ENCODE results near the gene CRBN. TPM values are rescaled to one million over a fixed set of nuclear protein-coding genes. Genes with fewer than 3 reads are reported as not detected.

The CRBN gene
- total and polyA plus RNA-seq, 9 of the 15 experiments (the other 6 are each of a cell fraction or from before 2014, with no cell fraction given): 40.8 to 331 (median 57.4) TPM

DNA sequence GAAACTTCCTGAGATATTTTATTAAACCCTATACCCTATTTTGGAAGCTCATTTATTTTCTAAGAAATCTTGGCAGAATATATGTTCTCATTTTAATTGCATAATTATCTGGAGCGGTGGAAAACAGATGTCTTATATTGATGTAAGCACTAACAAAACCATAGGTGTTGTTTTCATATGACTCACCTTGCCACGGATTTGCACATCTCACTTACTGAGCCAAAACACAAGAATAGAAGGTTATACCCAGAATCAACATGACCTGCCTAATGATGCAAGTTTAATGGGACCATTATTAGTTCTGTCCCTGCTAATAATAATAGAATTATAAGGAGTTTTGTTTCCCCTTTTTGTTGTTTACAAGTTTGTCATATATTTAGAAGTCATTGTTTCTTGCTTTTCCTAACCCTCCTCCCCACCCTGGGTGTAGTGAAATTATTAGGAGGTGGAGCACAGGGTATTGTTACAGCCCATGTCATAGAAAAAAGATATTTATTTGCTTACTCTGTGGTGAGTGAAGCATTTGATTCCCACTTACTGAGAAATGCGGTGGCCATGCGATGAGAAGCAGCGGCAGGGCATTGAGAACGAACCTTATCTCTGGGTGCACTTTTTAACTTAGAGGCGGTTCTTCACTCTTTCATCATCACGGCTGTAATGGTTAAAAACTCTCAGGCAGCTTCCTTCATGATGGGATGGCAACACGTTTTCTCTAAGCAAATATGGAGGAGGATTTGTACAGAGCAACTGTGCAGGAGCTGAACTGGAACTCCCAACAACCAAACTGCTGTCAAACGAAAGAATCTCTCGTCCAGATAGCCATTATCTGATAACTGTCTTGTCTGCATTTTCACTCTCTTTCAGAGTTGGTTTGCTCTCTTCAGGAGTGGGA is 69.8 kb downstream of the CRBN start (continued):
- TF ChIP-seq, protein P1, sequence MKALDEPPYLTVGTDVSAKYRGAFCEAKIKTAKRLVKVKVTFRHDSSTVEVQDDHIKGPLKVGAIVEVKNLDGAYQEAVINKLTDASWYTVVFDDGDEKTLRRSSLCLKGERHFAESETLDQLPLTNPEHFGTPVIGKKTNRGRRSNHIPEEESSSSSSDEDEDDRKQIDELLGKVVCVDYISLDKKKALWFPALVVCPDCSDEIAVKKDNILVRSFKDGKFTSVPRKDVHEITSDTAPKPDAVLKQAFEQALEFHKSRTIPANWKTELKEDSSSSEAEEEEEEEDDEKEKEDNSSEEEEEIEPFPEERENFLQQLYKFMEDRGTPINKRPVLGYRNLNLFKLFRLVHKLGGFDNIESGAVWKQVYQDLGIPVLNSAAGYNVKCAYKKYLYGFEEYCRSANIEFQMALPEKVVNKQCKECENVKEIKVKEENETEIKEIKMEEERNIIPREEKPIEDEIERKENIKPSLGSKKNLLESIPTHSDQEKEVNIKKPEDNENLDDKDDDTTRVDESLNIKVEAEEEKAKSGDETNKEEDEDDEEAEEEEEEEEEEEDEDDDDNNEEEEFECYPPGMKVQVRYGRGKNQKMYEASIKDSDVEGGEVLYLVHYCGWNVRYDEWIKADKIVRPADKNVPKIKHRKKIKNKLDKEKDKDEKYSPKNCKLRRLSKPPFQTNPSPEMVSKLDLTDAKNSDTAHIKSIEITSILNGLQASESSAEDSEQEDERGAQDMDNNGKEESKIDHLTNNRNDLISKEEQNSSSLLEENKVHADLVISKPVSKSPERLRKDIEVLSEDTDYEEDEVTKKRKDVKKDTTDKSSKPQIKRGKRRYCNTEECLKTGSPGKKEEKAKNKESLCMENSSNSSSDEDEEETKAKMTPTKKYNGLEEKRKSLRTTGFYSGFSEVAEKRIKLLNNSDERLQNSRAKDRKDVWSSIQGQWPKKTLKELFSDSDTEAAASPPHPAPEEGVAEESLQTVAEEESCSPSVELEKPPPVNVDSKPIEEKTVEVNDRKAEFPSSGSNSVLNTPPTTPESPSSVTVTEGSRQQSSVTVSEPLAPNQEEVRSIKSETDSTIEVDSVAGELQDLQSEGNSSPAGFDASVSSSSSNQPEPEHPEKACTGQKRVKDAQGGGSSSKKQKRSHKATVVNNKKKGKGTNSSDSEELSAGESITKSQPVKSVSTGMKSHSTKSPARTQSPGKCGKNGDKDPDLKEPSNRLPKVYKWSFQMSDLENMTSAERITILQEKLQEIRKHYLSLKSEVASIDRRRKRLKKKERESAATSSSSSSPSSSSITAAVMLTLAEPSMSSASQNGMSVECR (CRISPR knock-in tag; IDR thresholded peaks at IDR 0.05): no peak
- no peak for TF ChIP-seq CBX2 (IDR thresholded peaks at IDR 0.05; ENCODE audit: insufficient read depth, low read length, poor library complexity, severe bottlenecking)
- TF ChIP-seq SRSF9 (IDR thresholded peaks at IDR 0.05; ENCODE audit: borderline replicate concordance, low read depth, low read length): no peak
- no peak for TF ChIP-seq AFF4 (CRISPR knock-in tag; IDR thresholded peaks at IDR 0.05)
- no peak for TF ChIP-seq EGR1 (conservative IDR thresholded peaks at IDR 0.05)
- TF ChIP-seq KAT2B (IDR thresholded peaks at IDR 0.05; ENCODE audit: low read depth, low read length): no peak
- 0 out of 4 replicates have a peak, but pooled peaks of 1 of the 2 experiments have one; percentile 23 for TF ChIP-seq RCOR1 (IDR thresholded peaks at IDR 0.05; ENCODE audit: borderline replicate concordance in 1 of 2, low read depth in 2 of 2, low read length in 2 of 2)
- no peak for TF ChIP-seq MEIS2 (IDR thresholded peaks at IDR 0.05; ENCODE audit: partially characterized antibody)
- TF ChIP-seq ZNF699 (CRISPR knock-in tag; IDR thresholded peaks at IDR 0.05; ENCODE audit: insufficient replicate concordance): no peak
- no peak for TF ChIP-seq PBX2 (CRISPR knock-in tag; IDR thresholded peaks at IDR 0.05; ENCODE audit: low read depth)
- TF ChIP-seq PBX2 (tag; conservative IDR thresholded peaks at IDR 0.05; ENCODE audit: low read depth): no peak
- no peak for TF ChIP-seq SAFB2 (IDR thresholded peaks at IDR 0.05; ENCODE audit: borderline replicate concordance, low read depth, low read length, severe bottlenecking)
- TF ChIP-seq POLR2G (IDR thresholded peaks at IDR 0.05; ENCODE audit: low read depth, low read length): no peak

Measured in K562 (cell line).